Cerebellar nuclear complex (tissue), 1 donor: ENCODE data around the gene JHY.

Experiments
- DNase-seq, 2 experiments: peaks; one replicate each; lab custom pipeline; 2025; lab: John Stamatoyannopoulos, UW

Gene JHY

DNA sequence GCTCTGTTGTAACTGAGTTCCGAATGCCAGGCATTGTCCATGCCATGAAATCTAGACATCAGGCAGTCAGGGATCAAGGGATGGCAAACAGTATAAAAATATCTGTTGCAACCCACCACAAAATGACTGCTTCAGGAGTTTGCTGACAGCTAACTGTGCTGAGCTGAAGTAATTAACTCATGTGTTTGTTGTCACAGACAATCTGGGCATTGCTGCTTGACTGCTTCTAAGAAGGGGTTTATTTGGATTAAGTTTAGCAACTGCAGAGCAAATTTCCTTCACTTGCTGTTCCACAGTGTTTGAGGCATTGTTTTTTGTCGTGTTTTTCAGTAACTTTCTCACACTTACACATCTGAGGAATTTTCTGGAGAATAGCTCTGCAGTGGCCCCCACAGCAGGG is 68.7 kb downstream of the JHY start:
- DNase-seq: no peak

DNA sequence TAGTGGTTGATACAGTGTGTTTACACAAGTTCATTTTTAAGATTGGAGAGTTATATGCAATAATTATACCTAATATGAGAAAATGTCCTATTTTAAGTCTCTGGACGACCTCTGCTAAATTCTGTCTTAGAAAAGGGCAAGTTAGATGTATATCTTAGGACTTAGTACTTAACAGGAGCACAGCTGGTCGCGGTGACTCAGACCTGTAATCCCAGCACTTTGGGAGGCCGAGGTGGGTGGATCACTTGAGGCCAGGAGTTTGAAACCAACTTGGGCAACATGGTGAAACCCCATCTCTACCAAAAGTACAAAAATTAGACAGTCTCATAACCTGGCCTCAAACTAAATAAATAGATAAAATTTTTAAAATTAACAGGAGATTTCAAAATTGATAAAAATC is 71.9 kb downstream of the JHY start:
- DNase-seq: no peak

DNA sequence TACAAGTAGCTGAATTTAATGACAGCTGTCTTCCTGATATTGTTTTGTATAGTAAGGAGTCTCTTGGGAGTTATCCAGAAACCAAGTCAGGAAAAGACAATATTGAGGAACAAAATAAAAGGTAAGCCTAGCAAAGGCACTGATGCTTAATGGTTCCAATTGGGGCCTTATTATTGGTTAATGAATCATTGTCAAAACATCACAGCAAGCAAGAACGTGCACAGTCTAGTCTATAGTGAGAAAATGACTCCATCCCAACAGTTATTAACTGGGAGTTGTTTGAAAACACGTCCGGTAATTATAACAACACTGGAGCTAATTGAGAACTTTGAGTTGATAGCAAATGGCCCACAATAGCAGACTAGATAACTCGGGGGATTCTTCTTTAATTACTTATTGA is 81.4 kb downstream of the JHY start:
- no peak for DNase-seq

DNA sequence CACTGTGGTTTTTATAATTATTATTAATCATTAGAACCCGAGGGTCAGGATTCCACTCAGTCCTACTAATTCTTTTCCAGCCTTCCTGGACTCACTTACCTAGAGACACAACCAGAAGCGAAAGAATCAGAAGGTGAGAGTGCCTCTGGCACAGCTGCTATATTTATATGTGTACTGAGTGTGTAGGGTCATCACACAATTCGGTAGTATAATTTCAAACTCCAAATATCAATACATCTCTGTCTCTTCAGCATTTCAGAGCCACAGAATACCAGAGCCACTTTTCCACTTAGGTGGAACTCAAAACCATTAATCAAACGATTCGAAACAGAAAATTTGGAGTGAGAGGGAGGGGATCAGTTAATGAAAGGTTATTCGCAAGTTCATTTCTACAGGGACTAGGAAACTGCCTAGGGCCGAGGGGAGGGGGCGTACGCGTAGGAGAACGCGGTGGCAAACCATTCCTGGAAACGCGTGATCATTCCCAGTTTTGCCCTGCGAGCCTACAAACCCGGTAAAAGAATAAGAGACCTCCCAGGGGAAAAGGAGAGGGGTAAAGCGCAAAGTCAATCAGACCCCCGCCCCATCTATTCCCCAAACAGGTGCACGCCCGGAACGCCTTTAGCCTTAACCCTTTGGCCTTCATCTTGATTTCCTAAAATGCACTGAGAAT is 93.6 kb downstream of the JHY start:
- no peak for DNase-seq

DNA sequence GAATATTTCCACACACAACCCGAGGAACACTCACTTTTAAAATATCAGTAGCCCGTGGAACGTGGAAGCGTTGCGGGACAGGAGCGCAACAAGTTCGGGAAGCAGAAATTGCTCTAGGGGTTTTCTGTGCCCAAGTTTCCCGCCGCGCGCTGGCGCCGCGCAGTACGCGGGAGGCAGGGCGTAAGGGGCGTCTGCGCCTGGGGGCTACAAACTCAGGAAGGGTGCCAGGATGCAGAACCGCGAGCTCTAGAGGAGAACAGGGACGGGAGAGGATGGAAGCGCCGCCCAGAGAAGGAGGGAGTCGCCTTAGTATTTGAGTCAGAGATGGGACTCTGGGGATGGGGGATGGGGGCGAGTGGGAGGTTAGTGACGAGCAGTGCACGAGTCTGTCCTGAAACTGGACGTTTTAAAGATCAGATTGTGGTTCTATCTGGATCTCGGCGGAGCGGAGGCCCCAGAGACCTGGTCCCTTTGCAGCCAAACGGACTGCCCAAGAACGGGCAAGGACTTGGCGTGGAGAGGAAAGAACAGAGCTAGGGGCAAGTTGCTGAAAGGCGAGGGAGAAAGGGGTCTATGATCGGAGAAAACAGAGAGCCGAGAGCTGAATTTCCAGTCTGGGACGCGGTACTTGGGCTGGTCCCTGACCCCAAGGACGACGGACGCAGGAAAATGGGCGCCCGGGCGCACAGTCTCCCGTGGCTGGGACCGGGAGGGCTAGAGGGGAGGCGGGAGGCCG is 94.3 kb downstream of the JHY start:
- no peak for DNase-seq

DNA sequence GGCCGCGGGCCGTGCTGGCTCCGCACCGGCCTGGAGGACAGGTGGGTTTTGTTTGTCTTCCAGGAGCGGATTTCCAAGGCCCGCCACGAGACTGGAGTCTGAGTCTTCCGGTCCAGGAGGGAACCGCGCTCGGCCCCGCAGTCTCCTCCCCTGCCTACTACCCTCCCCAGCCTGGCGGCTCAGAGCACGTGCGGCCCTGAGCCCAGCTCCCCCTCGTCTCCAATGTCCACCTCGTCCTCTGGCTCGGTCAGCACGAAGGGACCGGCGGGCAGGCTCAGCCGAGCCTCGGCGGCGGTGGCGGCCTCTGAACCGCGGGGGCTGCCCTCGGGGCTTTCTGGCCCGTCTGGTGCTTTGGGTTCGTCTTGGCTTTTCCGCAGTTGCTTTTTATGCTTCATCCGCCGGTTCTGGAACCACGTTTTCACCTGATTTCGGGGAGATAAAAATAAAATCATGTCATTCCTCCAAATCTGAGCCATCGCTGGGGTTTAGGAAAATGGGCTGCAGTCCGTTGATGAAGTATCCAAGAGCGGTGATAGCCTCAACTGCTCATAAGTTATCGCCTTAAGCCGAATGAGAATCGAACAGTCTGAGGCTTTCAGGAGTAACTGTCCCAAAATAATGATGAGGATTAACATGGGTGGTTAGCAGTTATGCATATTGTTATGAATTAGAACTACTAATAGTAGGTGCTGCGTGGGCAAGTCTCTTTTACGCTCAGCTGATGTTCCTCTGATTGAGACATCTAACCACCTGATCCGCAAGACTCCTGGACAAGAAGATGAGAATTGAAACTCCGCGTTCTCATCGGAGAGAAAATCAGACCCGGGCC is 95.1 kb downstream of the JHY start:
- DNase-seq: no peak

DNA sequence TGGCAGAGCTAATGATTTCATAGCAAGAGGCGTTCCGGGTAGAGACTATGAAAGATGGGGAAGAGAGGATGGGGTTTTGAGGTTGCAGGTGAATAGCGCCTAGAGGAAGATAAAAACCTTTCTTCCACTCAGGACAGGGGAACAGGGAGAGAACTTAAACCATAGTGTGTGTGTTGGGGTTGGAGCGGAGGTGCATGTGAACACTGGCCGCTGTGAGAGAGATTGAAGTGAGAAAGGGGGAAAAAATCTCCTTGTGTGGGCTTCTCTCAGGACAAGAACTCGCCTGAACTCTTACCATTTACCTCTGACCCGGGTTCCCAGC is 95.7 kb downstream of the JHY start:
- DNase-seq: no peak

DNA sequence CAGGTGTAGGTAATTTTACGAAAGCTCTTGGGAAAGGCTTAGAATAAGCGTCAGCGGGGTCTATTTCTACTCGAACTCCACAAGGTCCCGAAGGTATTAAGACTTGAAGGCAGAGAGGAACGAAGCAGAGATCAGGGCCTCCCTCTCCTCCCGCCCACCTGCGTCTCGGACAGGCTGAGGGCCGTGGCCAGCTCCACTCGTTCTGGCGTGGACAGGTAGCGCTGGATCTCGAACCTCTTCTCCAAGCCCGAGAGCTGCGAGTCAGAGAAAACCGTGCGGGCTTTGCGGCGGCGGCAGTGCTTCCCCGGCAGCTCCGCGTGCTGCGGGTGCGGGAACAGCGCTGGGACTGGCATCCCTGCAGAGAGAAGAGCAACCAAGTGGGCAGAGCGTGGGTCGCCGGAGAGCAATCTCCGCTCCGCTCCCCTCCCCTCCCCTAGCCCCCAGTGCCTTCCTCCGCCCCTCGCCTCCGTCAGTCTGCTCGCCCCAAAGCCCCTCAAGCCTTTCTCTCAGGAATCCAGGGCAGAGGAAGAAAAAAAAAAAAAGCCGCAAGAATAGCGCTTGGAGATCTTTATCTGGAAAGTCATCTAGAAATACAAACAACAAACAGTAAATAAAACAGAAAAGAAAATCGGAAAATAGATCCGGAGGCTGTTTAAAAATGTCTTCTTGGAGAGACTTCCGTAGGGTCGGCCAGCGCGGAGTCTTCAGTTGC is 96.7 kb downstream of the JHY start:
- DNase-seq: no peak

DNA sequence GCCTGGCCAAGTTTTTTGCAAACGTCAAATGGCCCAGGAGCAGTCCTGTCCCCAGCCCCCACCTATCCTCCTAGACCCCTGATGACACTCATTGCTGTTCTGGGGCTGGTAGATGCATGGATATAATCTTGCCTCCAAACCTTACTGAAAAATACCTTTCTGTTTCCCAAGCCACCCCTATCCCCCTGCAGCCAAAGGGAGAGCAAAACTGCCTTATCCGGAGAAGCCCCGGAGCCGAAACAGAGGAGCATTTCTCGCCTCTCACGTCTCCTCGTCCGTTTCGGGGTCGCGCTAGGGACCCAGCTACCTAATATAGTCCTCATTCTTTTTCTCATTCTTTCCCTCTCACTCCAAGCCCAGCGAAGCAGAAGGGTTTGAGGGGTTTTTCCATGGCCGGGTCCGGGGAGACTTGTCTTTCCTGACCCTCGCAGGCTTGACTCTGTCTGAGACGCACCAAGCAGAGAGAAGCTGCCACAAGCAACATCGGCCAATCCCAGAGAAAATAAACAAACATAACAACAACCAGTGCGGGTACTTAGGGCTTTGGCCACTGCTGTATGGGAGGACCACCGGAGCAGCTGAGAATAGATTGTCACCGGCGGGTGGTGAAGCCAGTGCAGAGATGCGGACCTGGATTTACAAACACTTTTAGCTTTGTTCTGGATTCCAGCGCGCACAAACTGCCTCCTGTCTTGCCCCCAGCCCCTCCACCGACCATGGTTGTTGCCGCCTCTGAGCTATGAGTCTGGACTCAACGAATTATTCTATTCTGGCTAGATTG is 97.4 kb downstream of the JHY start:
- no peak for DNase-seq

DNA sequence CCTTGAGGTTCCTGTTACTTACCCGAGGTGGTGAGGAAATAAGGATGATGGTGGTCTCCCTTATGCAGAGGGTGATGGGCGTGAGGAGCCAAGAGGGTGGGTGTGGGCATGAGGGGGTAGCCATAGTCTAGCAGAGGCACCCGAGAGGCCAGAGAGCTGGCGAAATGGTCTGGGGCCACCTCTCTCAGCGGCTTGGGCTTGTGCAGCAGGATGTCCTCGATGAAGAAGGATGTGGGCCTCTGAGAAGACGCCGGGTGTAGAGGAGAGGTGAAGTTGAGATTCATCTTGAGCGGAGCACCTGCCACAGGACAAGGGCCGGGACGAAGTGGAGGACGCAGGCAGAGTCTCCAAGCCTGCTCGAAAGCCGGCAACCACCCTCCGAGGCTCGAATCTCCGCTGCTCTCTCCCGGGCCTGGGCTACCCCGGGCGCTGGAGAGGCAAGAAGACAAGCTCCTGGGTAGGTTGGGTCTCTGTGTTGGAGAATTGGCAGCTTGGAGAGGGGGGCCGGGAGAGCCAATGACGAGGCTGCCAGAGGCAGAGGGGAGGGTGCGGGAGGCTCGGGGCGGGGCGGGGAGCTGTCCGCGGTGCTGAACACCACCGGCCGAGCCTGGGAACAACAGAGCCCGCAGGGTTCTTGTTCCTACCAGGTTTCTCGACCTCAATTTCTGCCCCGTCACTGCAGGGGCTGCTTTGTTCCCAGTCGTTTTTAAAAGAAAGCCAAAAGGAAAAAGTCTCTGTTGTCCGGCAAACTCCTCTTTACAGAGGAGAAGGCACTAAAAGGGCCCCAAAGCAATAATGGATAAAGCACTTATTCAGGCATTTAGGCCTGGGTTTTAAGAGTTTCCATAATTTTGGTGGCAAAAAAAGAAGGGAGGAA is 99.1 kb downstream of the JHY start, which contains the start of gene BSX:
TSS of gene BSX (minus strand) at position 447 of the 877 bp plus-strand sequence. CDS start at position 284, 163 bp downstream.
- DNase-seq: no peak

DNA sequence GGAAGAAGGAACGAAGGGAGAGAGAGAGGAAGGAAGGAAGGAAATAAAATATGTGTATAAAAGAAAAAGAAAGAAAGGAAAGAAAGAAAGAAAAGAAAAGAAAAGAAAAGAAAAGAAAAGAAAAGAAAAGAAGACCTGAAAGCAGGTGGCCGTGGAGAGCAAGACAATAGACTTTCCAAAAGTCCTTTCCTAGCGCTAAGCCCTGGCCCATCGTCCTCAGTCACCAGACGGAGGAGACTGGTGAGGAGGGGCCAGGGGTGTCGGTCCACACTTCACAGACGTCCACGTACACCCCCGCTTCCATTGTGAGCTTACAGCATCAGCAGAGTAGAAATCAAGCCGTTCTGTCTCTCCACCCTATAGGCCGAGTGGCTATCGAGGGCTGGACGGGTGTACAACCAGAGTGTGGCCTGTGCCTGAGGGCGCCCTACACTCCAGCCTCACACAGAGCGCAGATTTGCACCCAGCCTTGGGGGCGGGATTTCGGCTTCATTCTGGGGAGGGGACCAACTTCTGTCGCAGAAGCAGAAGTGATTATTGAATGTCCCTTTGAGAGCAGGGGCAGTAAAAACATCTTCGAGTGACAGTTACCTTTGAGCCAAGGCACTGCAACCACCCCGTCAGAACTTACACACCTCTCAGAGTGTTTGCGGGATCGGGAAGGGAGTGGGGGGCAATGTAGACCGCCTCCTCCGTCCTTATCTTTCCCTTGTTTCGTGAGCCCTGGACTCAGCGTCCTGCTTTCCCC is 101.1 kb downstream of the JHY start:
- DNase-seq: no peak

DNA sequence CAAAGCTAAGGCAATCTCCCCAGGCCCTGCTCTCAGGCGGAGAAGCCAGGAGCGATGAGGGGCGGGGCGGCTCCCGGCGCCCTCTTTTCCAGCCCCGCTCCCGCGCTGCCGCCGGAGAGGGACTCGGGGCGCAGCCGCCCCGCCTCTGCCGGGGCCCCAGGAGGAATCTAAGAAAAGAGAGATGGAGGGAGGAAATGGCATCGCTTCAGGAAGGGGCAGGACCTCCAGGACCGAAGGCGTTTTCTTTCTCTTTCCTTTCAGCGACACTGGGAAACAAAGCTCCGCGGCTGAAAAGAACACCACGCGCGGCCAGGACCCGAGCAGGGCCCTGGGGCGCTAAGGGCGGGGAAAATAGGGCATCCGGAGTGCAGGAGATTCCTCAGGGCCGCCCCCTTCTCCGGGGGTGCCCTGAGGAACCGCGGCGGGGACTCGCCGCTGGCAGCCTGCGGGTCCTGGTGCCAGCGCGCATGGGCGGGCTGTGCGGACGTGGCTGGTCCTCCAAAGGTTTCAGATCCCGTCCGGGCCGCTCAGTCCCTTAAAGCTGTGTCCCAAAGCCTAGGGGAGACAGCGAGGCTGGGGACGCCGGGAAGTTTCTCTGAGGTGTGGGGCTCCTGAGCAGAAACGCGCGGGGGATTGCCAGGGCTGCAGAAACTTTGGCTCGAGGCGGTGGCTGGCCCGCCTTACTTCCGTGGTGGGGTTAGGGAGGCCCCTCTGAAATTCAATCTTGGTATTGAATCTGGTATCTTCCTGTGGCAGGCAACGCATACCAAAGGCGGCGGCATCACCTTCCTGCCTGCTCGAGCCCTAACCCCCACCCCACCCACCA is 101.8 kb downstream of the JHY start:
- DNase-seq: no peak

DNA sequence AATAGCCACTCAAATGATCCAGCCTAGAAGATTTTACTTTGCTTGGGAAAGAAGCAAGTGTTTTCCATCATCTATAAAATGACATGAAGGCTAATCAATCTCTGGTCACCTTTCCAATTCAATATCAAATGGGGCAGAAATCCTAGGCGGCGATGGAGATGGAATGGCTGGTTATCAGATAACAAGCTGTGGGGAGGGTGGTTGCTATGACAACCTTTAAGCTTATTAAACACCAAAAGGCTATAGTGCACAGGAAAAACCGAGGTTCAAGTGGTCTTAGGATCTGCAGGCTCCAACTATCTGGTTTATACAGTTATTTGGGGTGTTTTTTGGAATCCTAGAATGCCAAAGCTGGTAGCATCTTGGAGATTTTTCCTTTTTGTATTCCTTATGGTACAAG is 113.0 kb downstream of the JHY start:
- no peak for DNase-seq

DNA sequence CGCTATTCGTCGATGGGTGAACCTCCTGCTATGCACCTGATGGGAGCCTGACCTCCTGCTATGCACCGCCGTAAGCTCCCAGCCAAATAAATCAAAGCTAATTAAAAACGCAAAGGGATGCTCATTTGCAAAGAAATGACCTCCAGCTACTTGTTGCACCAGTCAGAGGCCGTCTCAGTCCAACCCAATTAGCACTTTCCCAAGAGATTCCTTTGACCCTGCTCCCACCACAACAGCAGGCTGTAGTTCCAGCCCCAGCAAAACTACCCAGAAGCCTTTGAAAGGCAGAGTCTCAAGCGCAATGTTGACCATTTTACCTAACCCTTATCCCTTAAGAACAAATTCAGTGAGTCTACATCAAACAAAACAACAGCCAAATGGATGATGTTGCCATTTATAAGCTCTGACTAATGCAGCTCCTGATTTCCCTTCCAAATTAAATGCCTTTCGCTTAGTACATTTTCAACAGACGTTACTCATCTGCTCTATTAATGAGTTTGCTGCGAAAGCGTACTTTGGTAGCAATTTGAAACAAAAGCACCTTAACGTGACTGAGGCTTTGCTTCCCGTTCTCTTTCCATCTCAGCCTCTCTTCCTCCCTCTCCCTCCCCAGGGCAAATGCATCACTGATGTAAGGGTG is 116.3 kb downstream of the JHY start:
- no peak for DNase-seq

DNA sequence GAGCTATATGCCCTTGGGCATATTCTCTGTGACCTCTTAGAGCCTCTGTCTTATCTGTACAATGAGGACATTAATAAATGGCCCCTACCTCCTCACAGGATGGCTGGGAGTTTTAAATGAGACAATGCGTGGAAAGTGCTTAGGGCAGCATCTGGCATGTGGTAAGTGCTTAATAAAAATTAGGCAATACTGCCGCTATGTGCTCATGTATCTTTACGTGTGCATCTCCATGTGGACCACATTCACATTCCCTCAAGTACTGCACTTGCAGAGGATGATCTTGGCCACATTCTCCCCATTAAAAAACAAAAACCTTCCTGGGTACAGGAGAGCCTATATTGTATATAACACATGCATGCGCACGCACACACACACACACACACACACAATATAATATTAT is 118.2 kb downstream of the JHY start:
- DNase-seq: no peak

DNA sequence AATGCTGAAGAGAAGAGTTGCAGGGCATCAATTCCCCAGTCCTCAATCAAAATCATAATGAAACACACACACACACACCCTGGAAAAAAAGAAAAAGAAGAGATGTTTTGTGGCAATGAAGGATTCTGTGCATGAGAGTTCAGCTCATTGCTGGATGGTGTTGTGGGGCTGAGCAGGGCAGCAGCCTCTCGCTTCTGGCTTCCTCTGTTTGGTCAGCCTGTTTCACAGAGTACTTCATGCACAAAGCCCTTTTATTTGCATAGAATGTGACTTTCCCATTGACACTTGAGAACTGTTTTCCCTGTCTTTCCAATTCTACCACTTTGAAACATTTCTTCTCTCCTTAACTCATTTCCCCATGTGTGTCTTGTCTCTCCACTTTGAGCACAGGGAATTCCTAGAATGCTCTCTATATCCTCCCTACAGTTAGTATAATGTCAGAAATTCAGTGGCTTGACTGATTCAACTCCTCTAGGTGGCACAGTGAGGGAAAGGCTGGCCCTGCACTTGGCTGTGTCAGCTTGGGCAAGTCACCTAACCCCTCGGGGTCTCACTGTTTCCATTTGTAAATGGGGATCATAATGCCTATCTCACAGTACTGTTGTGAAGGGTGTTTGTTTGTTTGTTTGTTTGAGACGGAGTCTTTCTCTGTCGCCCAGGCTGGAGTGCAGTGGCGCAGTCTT is 124.4 kb downstream of the JHY start:
- no peak for DNase-seq
